Keratinocyte (primary cell): ENCODE data around the gene ZNF44.

ENCODE experiments used
- CTCF ChIP-seq, 3 experiments: IDR thresholded peaks in 1 of 3; conservative IDR thresholded peaks in 1 of 3; optimal IDR thresholded peaks in 1 of 3; 2 replicates in 2 of 3; 3 replicates in 1 of 3; pipeline versions ENCODE3 to v1.5.1; 2011; ENCODE audit warnings: low read length in 3 of 3, mild to moderate bottlenecking in 3 of 3, moderate library complexity in 2 of 3, control low read depth in 1 of 3, inconsistent platforms in 1 of 3; ENCODE audit not compliant: insufficient read depth in 2 of 3; ENCODE audit errors: extremely low read depth in 1 of 3
- EZH2 ChIP-seq: IDR thresholded peaks from one replicate; pipeline ENCODE4 v1.6.1; 2012; ENCODE audit warnings: inconsistent platforms, mild to moderate bottlenecking, low read length, moderate library complexity

GRCh38 chr19:12330340-12330739, 35.7 kb upstream of the ZNF44 start:
- TF ChIP-seq CTCF (optimal IDR thresholded peaks at IDR 0.05 in 1 of 3, IDR thresholded peaks at IDR 0.05 in 1 of 3, conservative IDR thresholded peaks at IDR 0.05 in 1 of 3; ENCODE audit: extremely low read depth in 1 of 3, insufficient read depth in 2 of 3, low read length in 3 of 3) = no peak
- no peak for TF ChIP-seq EZH2
